BJ (cell line): ENCODE results near the gene SCYL1. TPM values are rescaled to one million over a fixed set of nuclear protein-coding genes. Genes with fewer than 3 reads are reported as not detected.

Experiments
- CTCF ChIA-PET: fragments of 350-600 bp; formaldehyde crosslinking; extraction: SDS; loops from one replicate; lab custom pipeline; 2021; ENCODE audit warnings: antibody characterized with exemption, inconsistent platforms; lab: Yijun Ruan, JAX
- POLR2A ChIA-PET: fragments of 300-600 bp; sonication (Branson Sonifier 250); formaldehyde crosslinking; extraction: SDS; loops from one replicate; lab custom pipeline; 2021; ENCODE audit warnings: antibody characterized with exemption; lab: Charles Lee
- DNase-seq: peaks from one replicate; pipeline ENCODE4 v3.0.0-alpha.2; 2011; ENCODE audit warnings: low read depth
- H3K27me3 ChIP-seq: 2 replicates; pipeline ENCODE4 v1.6.0; 2011; ENCODE audit warnings: low read length; ENCODE audit not compliant: control insufficient read depth, insufficient read depth
- H3K36me3 ChIP-seq: 2 replicates; pipeline ENCODE4 v1.5.1; 2011; ENCODE audit warnings: low read length; ENCODE audit not compliant: control insufficient read depth, insufficient read depth
- H3K4me3 ChIP-seq: 2 replicates; pipeline ENCODE4 v1.5.1; 2011; ENCODE audit warnings: low read depth, mild to moderate bottlenecking, control low read depth, low read length
- polyA plus RNA-seq: library from polyadenylated mRNA; depleted of rRNA; stranded (reverse); fragments of >200 nt; gene quantifications from 2 replicates; pipeline ENCODE4 v1.2.3, GENCODE V29; 2011
- TF ChIP-seq, protein P1 (sequence below): IDR thresholded peaks from 2 replicates; pipeline ENCODE4 v1.5.1; 2011; ENCODE audit warnings: low read depth, mild to moderate bottlenecking, control low read depth, inconsistent platforms, low read length, moderate library complexity; ENCODE audit not compliant: insufficient read depth

Gene SCYL1
- polyA plus RNA-seq, 1 experiment, result 134 TPM

- Histone ChIP-seq H3K4me3 (no peak overlapping the region), H3K36me3 (peaks cover 54% of the 10 kb centered on the region), H3K27me3 (no peaks in the 10 kb centered on the region)
- DNase-seq, result no peak
- TF ChIP-seq, protein P1, sequence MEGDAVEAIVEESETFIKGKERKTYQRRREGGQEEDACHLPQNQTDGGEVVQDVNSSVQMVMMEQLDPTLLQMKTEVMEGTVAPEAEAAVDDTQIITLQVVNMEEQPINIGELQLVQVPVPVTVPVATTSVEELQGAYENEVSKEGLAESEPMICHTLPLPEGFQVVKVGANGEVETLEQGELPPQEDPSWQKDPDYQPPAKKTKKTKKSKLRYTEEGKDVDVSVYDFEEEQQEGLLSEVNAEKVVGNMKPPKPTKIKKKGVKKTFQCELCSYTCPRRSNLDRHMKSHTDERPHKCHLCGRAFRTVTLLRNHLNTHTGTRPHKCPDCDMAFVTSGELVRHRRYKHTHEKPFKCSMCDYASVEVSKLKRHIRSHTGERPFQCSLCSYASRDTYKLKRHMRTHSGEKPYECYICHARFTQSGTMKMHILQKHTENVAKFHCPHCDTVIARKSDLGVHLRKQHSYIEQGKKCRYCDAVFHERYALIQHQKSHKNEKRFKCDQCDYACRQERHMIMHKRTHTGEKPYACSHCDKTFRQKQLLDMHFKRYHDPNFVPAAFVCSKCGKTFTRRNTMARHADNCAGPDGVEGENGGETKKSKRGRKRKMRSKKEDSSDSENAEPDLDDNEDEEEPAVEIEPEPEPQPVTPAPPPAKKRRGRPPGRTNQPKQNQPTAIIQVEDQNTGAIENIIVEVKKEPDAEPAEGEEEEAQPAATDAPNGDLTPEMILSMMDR, result no peak
- ChIA-PET POLR2A (no interaction called here), CTCF (interaction anchor here (1.2 kb wide), 1 partner anchor 24 kb away, joined by 3 read pairs; the partner anchor contains the start of gene ZNRD2)
These were observed 21.0 kb downstream of the SCYL1 start for GRCh38 chr11:65545853-65546216.

- POLR2A ChIA-PET, result no interaction called here
- TF ChIP-seq, protein P1, result no peak
- DNase-seq, result no peak
These were observed 21.5 kb downstream of the SCYL1 start for GRCh38 chr11:65546217-65546958.

GRCh38 chr11:65547446-65548125 lies 22.7 kb downstream of the SCYL1 start:
- POLR2A ChIA-PET, result no interaction called here
- DNase-seq, result no peak
- Histone ChIP-seq H3K4me3 (no peak overlapping the region), H3K36me3 (peaks cover 65% of the 10 kb centered on the region), H3K27me3 (no peaks in the 10 kb centered on the region)
- CTCF ChIA-PET, result interaction anchor here (1.3 kb wide), 1 partner anchor 46 kb away, joined by 3 read pairs; no protein-coding TSS in a partner anchor
- TF ChIP-seq, protein P1, result no peak

More at GRCh38 chr11:65546217-65546958, 21.5 kb downstream of the SCYL1 start:
- H3K36me3 ChIP-seq, result peaks cover 59% of the 10 kb centered on the region
- H3K27me3 ChIP-seq, result no peaks in the 10 kb centered on the region
- no peak overlapping the region for H3K4me3 ChIP-seq
- CTCF ChIA-PET, result interaction anchor here (1.2 kb wide), 1 partner anchor 24 kb away, joined by 3 read pairs; the partner anchor contains the start of gene ZNRD2

GRCh38 chr11:65548395-65548794 lies 23.5 kb downstream of the SCYL1 start:
- H3K27me3 ChIP-seq, result no peaks in the 10 kb centered on the region
- DNase-seq, result no peak
- CTCF ChIA-PET, result interaction anchor here (0.6 to 1.3 kb wide), 2 partner anchors 28 to 45 kb away, joined by 3 read pairs; no protein-coding TSS in a partner anchor
- H3K4me3 ChIP-seq, result no peak overlapping the region
- H3K36me3 ChIP-seq, result peaks cover 65% of the 10 kb centered on the region
- POLR2A ChIA-PET, result no interaction called here
- TF ChIP-seq, protein P1, result no peak

- ChIA-PET POLR2A (no interaction called here), CTCF (interaction anchor here (1.3 kb wide), 1 partner anchor 44 kb away, joined by 3 read pairs; no protein-coding TSS in a partner anchor)
- TF ChIP-seq, protein P1, result no peak
- H3K4me3 ChIP-seq, result no peak overlapping the region
- DNase-seq, result no peak
- no peaks in the 10 kb centered on the region for H3K27me3 ChIP-seq
- H3K36me3 ChIP-seq, result peaks cover 64% of the 10 kb centered on the region
These were observed 24.2 kb downstream of the SCYL1 start for GRCh38 chr11:65549096-65549495.
